HFFc6 (cell line): Measurements from ENCODE around the gene CMTM4. TPM values are rescaled to one million over a fixed set of nuclear protein-coding genes. Genes with fewer than 3 reads are reported as not detected.

ENCODE experiments used
- DNase-seq: peaks from one replicate; pipeline ENCODE4 v3.0.0-alpha.2; 2018
- H3K27ac Mint-ChIP-seq: 2 replicates; pipeline ENCODE4 v1.8.0; 2020; ENCODE audit warnings: mild to moderate bottlenecking, mixed read lengths
- H3K27me3 Mint-ChIP-seq: 2 replicates; pipeline ENCODE4 v1.8.0; 2021; ENCODE audit warnings: mild to moderate bottlenecking, moderate library complexity, mixed read lengths; ENCODE audit not compliant: insufficient read depth
- H3K36me3 Mint-ChIP-seq: 2 replicates; pipeline ENCODE4 v1.8.0; 2021; ENCODE audit warnings: low read depth, mixed read lengths
- H3K4me1 Mint-ChIP-seq: 2 replicates; pipeline ENCODE4 v1.8.0; 2020; ENCODE audit warnings: low read depth, mixed read lengths
- H3K4me3 Mint-ChIP-seq: 2 replicates; pipeline ENCODE4 v1.8.0; 2020; ENCODE audit warnings: mild to moderate bottlenecking, moderate library complexity, mixed read lengths
- H3K9me3 Mint-ChIP-seq: 2 replicates; pipeline ENCODE4 v1.8.0; 2020; ENCODE audit warnings: mild to moderate bottlenecking, mixed read lengths
- total RNA-seq, 6 experiments: library from RNA; stranded (reverse); fragmentation: NEBNext Ultra II Directional; extraction: Animal tissue kit (Norgen Biotek cat#: 25700); gene quantifications; 2 replicates in 1 of 6; 3 replicates in 5 of 6; pipeline ENCODE4 v1.2.3, GENCODE V29; 2021
- TF ChIP-seq, protein P1 (sequence below): fragments of 200-600 bp; sonication (generic); IDR thresholded peaks from 2 replicates; pipeline ENCODE4 v1.5.0; 2021; ENCODE audit warnings: antibody characterized with exemption, mild to moderate bottlenecking

Gene CMTM4
- total RNA-seq, 6 experiments from 2014 or later, result 14.2 to 22.0 (median 18.8) TPM

DNA sequence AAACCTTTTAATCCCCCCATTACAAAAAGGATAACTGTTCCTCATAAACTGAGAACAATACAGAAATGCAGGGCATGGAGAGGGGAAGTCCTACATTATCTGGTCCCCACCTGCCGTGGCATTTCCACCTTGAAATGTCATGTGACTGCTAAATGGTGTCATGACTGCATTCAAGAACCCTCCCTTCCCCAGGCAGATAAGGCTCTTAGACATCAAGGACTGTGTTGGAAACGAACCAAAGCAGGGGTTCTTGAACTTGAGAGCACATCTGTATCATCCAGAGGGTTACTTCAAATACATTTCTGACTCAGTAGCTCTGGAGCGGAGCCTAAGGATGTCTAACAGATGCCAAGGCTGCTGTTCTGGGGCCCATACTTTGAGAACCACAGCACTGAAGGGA lies 73.7 kb downstream of the CMTM4 start:
- no peak overlapping the region for H3K27ac Mint-ChIP-seq
- H3K4me3 Mint-ChIP-seq, result no peak overlapping the region
- peaks cover 2% of the 10 kb centered on the region for H3K27me3 Mint-ChIP-seq
- peaks cover 5% of the 10 kb centered on the region for H3K36me3 Mint-ChIP-seq
- TF ChIP-seq, protein P1, sequence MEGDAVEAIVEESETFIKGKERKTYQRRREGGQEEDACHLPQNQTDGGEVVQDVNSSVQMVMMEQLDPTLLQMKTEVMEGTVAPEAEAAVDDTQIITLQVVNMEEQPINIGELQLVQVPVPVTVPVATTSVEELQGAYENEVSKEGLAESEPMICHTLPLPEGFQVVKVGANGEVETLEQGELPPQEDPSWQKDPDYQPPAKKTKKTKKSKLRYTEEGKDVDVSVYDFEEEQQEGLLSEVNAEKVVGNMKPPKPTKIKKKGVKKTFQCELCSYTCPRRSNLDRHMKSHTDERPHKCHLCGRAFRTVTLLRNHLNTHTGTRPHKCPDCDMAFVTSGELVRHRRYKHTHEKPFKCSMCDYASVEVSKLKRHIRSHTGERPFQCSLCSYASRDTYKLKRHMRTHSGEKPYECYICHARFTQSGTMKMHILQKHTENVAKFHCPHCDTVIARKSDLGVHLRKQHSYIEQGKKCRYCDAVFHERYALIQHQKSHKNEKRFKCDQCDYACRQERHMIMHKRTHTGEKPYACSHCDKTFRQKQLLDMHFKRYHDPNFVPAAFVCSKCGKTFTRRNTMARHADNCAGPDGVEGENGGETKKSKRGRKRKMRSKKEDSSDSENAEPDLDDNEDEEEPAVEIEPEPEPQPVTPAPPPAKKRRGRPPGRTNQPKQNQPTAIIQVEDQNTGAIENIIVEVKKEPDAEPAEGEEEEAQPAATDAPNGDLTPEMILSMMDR, result no peak
- peaks cover 39% of the 10 kb centered on the region for H3K4me1 Mint-ChIP-seq
- no peak for DNase-seq
- no peaks in the 10 kb centered on the region for H3K9me3 Mint-ChIP-seq

DNA sequence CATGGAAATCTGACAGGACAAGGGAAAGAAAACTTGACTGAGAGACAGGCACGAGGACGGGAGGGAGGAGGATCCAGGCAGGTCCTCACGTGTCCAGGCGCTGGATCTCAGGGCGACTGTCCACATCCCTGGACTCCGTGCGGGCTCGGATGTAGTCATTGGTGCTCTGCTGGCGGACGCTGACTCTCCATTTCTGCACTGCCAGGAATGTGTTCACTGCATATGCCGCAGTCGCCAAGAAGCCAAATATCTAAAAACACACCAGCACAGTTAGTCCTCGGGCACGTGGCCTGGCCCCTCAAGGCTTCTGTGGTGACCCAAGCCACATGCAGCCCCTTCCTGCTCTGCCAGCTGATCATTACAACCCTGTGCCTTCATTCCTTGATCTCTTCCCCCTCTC lies 74.6 kb downstream of the CMTM4 start:
- Mint-ChIP-seq H3K27ac (no peak overlapping the region), H3K4me1 (peaks cover 48% of the 10 kb centered on the region), H3K36me3 (peaks cover 6% of the 10 kb centered on the region), H3K9me3 (no peaks in the 10 kb centered on the region), H3K4me3 (no peak overlapping the region), H3K27me3 (peaks cover 2% of the 10 kb centered on the region)
- TF ChIP-seq, protein P1, result no peak
- no peak for DNase-seq

DNA sequence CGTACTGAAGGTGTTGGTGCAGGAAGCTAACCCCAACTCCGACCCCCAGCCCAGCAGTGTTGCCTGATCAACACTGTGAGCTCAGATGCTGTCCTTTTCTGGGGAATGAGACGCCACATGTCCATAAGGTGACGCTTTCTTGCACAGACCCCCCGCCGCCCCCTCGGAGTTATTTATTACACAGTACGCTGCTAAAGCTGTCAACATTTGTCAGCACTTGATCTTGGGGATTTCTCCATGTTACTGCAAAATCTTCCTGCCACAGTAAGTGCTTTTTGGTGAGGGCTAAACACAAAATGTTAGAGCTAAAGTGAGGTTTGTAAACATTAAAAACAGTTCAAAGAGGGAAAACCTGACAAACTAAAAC lies 76.1 kb downstream of the CMTM4 start:
- peaks cover 11% of the 10 kb centered on the region for H3K36me3 Mint-ChIP-seq
- no peak overlapping the region for H3K4me3 Mint-ChIP-seq
- TF ChIP-seq, protein P1, result no peak
- peaks cover 53% of the 10 kb centered on the region for H3K4me1 Mint-ChIP-seq
- H3K27ac Mint-ChIP-seq, result no peak overlapping the region
- H3K27me3 Mint-ChIP-seq, result peaks cover 2% of the 10 kb centered on the region
- no peak for DNase-seq
- no peaks in the 10 kb centered on the region for H3K9me3 Mint-ChIP-seq

DNA sequence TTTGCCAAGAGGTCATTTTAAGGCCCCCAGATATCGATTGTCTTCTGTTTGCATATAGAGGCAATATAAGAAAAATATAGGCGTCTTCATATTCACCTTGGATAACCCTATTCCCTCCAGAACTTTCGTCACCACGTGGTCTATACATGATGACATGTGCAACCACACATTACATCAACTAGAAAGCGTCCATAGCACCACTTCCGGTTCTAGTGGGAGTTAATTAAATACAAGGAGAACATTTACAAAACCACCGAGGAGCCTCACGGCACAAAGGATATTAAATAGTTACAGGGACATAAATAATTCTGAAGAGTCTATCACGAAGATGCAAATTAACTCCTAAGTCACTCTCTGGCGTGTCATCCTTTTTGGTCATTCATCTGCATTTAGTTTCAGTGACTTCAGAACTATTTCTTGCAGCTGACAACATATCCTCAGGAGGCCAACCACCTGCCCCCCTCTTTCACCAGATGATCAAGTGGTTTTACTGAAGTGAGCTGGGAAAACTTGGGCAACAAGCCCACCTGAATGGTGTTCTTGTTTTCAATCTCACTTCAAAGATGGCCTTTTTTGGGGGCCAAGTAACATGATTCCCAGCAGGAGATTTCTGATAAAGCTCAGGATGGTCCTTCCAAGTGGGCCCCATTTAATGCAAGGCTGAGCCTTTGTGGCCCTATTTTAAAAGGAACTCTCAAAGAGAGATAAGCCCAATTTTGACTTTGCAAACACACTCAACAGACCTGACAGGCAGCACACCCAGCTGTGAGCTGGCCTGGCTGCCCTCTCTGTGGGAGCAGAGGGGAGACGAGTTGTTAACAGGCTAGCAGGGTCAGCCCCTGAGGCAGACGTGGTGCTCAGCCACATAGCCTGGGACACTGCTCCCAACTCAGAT lies 76.8 kb downstream of the CMTM4 start:
- DNase-seq, result peak; percentile 50
- H3K4me3 Mint-ChIP-seq, result peak overlapping the region; percentile 66
- H3K9me3 Mint-ChIP-seq, result no peaks in the 10 kb centered on the region
- TF ChIP-seq, protein P1, result no peak
- H3K27ac Mint-ChIP-seq, result peak overlapping the region; percentile 87
- H3K36me3 Mint-ChIP-seq, result peaks cover 16% of the 10 kb centered on the region
- H3K27me3 Mint-ChIP-seq, result peaks cover 1% of the 10 kb centered on the region
- H3K4me1 Mint-ChIP-seq, result peaks cover 53% of the 10 kb centered on the region

DNA sequence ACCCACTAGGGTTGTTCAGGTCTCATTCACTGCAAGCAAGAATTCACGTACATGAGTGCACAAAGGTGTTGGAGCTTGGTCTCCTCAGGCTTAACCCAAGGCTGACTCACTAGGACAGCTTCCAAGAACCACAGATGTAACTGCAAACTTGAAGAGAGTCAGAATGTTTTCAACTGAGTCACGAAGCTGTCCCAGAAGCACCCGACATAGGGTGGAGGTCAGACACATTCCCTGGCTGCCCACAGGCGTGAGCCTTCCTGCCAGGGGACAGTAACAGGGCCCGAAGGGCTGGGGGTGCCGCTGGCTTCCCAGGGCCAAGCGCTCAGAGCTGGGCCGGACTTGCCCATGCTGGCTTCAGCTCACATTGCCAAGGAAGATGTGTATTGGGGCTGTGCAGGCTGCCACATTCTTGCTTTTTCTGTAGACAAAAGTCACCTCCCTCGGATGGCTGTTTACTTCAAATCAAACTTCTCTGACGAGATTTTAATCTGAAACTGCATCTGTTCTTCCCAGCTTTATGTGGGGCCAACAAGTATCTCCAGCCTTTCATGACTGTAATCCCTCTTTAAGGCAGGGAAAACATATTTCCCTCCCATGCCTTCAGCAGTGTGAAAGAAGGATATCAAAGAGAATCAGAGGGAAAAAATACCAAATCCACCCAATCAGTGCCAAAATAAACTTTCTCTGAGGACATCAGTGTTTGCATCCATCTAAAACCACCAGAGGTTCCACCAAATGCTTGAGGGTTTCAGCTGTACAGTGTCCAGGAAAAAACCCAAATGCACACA lies 77.8 kb downstream of the CMTM4 start:
- Mint-ChIP-seq H3K4me1 (peaks cover 53% of the 10 kb centered on the region), H3K4me3 (peak overlapping the region; percentile 66), H3K27ac (peak overlapping the region; percentile 87)

More for the DNA sequence above, 77.8 kb downstream of the CMTM4 start:
- DNase-seq, result peak; percentile 96
- H3K36me3 Mint-ChIP-seq, result peaks cover 18% of the 10 kb centered on the region
- TF ChIP-seq, protein P1, result no peak
- no peaks in the 10 kb centered on the region for H3K9me3 Mint-ChIP-seq
- peaks cover 1% of the 10 kb centered on the region for H3K27me3 Mint-ChIP-seq
